Measurements from ENCODE around the gene B3GALT6.

The B3GALT6 gene

DNA sequence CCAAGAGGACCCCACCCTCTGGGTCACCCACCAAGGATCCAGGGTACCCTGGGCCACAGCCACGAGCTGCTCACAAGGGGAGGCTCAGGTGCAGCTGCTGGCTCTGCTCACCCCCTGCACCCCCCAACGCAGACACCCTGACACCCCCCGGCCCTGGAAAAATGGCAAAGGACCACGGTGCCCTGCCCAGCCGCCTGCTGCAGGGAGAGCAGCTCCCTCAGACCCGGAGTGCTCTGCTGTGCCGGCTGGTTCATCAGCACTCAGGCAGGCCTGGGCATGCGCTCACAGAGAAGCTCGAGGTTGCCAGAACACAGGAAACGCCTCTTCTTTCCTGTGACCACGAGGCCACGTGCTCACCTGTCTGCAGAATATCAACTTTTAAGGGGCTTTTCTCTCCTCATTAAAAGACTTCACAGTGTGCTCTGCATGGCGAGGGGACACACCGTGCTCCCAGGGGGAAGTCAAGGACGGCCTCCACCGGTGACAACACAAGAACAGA, 18.8 kb downstream of the B3GALT6 start:
- intact Hi-C loops (cut with DNase I), result loop anchor here (5.0 kb wide), 1 partner anchor 129 kb away; no protein-coding TSS in a partner anchor
- no peak for DNase-seq

DNA sequence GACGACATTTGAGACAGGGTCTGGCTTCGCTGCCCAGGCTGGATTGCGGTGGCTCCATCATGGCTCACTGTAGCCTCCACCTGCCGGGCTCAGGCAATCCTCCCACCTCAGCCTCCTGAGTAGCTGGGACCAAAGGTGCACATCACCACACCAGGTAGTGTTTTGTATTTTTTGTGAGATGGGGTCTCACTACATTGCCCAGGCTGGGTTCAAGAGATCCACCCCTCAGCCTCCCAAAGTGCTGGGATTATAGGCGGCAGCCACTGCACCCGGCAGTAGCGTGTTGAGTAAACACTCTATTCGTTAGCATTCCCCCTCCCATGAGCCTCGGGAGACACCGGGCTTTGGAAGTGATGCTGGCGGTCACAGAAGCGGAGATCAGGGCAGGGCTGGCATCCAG, 21.3 kb downstream of the B3GALT6 start:
- DNase-seq, result no peak
- intact Hi-C loops (cut with DNase I), result loop anchor here (5.0 kb wide), 1 partner anchor 131 kb away; no protein-coding TSS in a partner anchor

DNA sequence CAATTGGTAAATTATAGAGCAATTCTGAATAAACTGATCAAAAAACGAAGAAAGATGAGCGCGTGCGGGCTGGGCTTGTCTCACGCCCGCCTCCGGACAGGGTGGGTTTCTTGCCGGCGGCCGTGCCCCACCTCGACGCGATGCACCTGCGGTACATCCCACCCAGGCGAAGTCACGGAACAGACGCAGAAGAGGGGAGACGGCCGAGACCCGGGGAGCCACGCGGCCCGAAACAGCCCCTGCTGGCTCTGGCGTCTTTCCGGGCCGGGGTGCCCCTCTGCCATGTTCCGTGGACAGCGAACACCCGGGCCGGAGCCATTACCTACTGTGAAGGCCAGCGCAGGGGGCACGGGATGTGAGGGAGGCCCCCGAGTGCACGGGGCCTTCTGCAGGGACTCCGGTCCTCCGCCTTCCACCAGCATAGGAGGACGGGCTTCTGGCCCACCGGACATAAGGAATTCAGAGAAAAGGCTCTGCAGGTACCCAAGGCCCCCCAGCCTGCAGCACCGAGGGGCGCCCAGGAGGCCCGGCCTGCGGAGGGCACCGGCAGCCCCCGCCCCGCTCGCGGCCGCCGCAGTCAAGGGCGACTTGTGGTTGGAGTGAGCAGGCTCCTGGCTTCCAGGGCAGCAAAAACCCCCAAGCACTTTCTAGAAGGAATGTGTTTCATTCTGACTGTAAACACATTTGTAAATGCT, 22.1 kb downstream of the B3GALT6 start:
- intact Hi-C loops (cut with DNase I), result loop anchor here (5.0 kb wide), 1 partner anchor 132 kb away; no protein-coding TSS in a partner anchor
- no peak for DNase-seq

DNA sequence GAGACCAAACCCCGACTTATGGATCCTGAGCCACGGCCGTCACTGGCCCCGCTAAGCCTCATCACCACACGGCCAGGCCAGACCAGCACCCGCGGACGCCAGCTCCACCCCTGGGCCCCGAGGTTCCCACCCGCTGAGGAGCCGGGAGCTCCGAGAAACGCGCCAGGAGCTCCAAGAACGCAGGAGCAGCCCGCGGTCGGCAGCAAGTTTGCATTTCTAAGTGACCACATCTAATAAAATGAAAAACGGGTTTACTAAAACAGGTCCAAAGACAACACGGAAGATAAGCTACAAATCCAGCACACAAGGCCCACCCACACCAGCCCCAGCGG, 22.6 kb downstream of the B3GALT6 start:
- DNase-seq, result no peak
- intact Hi-C loops (cut with DNase I), result loop anchor here (5.0 kb wide), 1 partner anchor 132 kb away; no protein-coding TSS in a partner anchor

DNA sequence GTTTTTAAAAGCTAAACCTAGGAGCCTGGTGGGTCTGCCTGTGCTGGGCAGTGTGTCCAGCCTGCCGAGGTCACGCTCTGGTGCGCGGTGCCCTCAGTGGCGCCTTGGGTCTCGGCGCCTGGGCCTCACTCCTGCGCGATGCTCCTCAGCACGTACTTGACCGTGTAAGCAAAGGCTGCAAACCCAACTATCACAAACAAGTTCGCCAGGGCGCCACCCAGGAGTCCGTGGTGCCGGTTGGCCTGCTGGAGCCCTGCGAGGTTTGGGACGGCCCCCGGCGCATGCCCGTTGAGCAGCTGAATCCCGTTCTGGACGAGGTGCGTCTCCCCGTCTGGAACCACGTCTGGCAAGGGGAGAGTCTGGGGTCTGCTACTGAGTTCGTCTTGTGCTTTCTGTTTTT, 23.0 kb downstream of the B3GALT6 start:
- intact Hi-C loops (cut with DNase I), result no loop called here
- DNase-seq, result no peak

DNA sequence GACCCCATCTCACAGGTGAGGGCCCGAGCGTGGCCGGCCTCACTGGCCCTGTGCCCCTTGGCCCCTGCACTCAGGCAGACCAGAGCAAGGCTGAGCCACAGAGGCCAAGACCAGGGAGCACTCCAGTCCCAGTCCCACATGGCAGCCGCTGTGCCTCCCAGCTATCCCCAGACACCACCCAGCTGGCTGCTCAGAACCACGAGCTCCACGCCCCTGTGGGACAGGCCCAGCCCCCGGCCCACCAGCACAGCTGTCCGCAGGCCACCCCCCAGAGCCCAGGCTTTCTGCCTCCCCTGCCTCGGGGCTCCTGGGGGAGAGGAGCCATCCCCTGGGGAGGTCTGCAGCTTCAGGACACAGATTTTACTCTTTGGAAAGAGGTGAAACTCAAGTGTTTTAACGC, 23.6 kb downstream of the B3GALT6 start:
- no peak for DNase-seq
- intact Hi-C loops (cut with DNase I), result no loop called here

- intact Hi-C loops (cut with DNase I), result no loop called here
- DNase-seq, result no peak
Measured at GRCh38 chr1:1256956-1257871, 25.2 kb downstream of the B3GALT6 start.

GRCh38 chr1:1259119-1259488, 27.1 kb downstream of the B3GALT6 start:
- intact Hi-C loops (cut with DNase I), result no loop called here
- no peak for DNase-seq

DNA sequence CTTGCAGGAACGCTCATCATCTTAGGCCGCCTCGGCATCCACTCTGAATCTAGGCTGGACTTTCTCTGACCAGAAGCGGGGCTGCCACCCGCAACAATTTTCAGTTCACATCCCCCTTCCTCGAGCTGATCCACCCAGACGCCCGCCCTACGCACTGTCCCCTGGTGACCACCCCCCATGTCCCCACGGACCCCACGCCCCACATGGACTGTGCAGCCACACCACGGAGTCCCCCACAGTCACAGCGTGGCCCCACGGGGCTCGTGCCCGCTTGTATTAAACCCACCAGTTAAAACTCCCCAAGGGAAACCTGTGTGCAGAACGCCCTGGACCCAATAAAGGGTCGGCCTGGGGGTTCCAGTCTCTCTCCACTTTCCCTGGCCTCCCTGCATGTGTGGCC, 27.5 kb downstream of the B3GALT6 start:
- no peak for DNase-seq
- intact Hi-C loops (cut with DNase I), result no loop called here

- peak in 5 of 42 donors; percentile 10 to 45 (median 26) for DNase-seq
- intact Hi-C loops (cut with DNase I), result no loop called here
Measured at GRCh38 chr1:1259951-1260600, 28.0 kb downstream of the B3GALT6 start.

- no peak for DNase-seq
- intact Hi-C loops (cut with DNase I), result no loop called here
Measured at GRCh38 chr1:1260843-1261560, 29.0 kb downstream of the B3GALT6 start.

DNA sequence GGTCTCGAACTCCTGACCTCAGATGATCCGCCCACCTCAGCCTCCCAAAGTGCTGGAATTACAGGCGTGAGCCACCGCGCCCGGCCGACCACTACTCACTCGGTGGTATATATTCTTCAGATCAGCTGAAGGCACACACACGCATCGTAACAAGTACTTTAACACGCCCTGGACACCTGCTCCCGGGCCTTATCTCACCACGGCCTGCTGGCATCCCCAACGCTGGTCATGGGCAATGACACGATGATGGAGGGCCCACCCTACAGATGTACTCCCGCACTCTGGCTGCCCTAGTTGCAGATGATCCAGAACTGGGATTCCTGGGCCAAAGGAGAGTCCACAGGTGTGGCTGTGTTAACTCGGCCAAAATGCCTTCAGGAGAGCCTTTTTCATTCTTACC, 30.0 kb downstream of the B3GALT6 start:
- DNase-seq, result no peak
- intact Hi-C loops (cut with DNase I), result no loop called here

- intact Hi-C loops (cut with DNase I), result no loop called here
- DNase-seq, result no peak
Measured at GRCh38 chr1:1262758-1263157, 30.7 kb downstream of the B3GALT6 start.

- DNase-seq, result no peak
- intact Hi-C loops (cut with DNase I), result no loop called here
Measured at GRCh38 chr1:1264026-1264425, 32.0 kb downstream of the B3GALT6 start.

GRCh38 chr1:1264868-1265272, 32.8 kb downstream of the B3GALT6 start:
- intact Hi-C loops (cut with DNase I), result no loop called here
- DNase-seq, result no peak

GRCh38 chr1:1267488-1268283, 35.6 kb downstream of the B3GALT6 start:
- DNase-seq, result no peak
- intact Hi-C loops (cut with DNase I), result no loop called here

GRCh38 chr1:1268284-1268682, 36.2 kb downstream of the B3GALT6 start:
- no peak for DNase-seq
- intact Hi-C loops (cut with DNase I), result no loop called here

DNA sequence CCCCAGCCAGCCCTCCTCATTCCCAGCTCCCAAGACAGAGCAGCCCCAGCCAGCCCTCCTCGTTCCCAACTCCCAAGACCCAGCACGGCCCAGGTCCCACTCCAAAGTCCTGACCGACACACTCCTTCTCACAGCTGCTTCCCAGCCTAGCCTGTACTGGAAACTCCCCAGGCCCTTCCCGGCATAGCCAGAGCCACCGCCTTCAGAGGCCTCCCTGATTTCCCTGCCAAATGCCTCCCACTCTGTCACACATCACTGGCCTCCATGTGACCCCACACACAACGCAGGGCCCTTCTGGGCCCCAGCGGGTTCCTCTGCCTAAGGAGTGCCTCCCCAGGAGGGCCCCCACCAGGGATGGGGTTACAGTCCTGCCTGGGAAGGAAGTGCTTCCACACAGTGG, 38.8 kb downstream of the B3GALT6 start:
- DNase-seq, result no peak
- intact Hi-C loops (cut with DNase I), result loop anchor here (5.0 kb wide), 1 partner anchor 39 kb away; the partner anchor contains the start of genes B3GALT6 and SDF4
